Pancreas (tissue), 10 donors: ENCODE measurements around the gene IL20. TPM values are rescaled to one million over a fixed set of nuclear protein-coding genes. Genes with fewer than 3 reads are reported as not detected.

Experiments
- ATAC-seq, 4 donors: fragments of 200-7000 bp; cut with Tn5 transposase; one replicate each; pipeline versions ENCODE4 v1.8.0 to v1.9.1; 2020; ENCODE audit warnings: mild to moderate bottlenecking in 4 of 4, moderate library complexity in 4 of 4
- DNase-seq, 6 donors: peaks; one replicate each; pipeline ENCODE4 v3.0.0-alpha.2; 2020
- FAIRE-seq: peaks from 2 replicates; lab custom pipeline; 2012; peaks lifted over from hg19 to GRCh38; lab: Jason Lieb, UNC
- H3K27ac ChIP-seq, 4 donors: fragments of 200-600 bp; sonication (generic); 1 replicate in 3 of 4; 2 replicates in 1 of 4; pipeline versions ENCODE4 v1.5.0 to v1.8.0; 2020
- H3K27me3 ChIP-seq, 4 donors: fragments of 200-600 bp; one replicate each; pipeline ENCODE4 v1.8.0; 2021
- H3K36me3 ChIP-seq, 3 donors: fragments of 200-600 bp; sonication (generic) in 1 of 3; one replicate each; pipeline versions ENCODE4 v1.5.0 to v1.8.0; 2020 to 2021
- H3K4me1 ChIP-seq, 3 donors: fragments of 200-600 bp; one replicate each; pipeline ENCODE4 v1.8.0; 2021
- H3K4me3 ChIP-seq, 4 donors: fragments of 200-600 bp; sonication (generic) in 2 of 4; one replicate each; pipeline versions ENCODE4 v1.5.0 to v1.8.0; 2020 to 2021
- H3K9me3 ChIP-seq, 4 donors: fragments of 200-600 bp; one replicate each; pipeline ENCODE4 v1.8.0; 2021
- CTCF ChIP-seq, 4 donors: fragments of 200-600 bp; sonication (generic) in 3 of 4; IDR thresholded peaks; one replicate each; pipeline versions ENCODE4 v1.5.0 to v1.8.0; 2021; ENCODE audit warnings: antibody characterized with exemption in 4 of 4
- WGBS, 2 donors: extraction: QIAGEN DNeasy Blood & Tissue Kit; methylation state at CpG; one replicate each; pipeline ENCODE4 v1.1.7; 2013; 5-methylcytosine and 5-hydroxymethylcytosine counted together
- intact Hi-C, 3 donors: fragments of 100-400 bp; cut with DNase I; formaldehyde crosslinking; loops; one replicate each; pipeline versions ENCODE4 v1.11.1 to v1.14.2; 2022
- polyA plus RNA-seq, 2 donors: library from polyadenylated mRNA; stranded (reverse); fragments of 200-250 nt; gene quantifications; one replicate each; pipeline ENCODE4 v1.2.3, GENCODE V29; 2013
- total RNA-seq, 6 donors: library from RNA; stranded (reverse); fragmentation: NEBNext Ultra II Directional in 4 of 6; extraction: Animal tissue kit (Norgen Biotek cat#: 25700) in 4 of 6; gene quantifications; one replicate each; pipeline versions ENCODE4 v1.2.1 to v1.2.4, GENCODE V29; 2021 to 2023
- donor health status: healthy with polysubstance abuse.
- donor health status: DM: no; HTN: no; CAD: no; lungs with moderate emphysema.
- donor health status: DM: no; HTN: no; CAD: no.
- donor health status: control.
- donor health status: control.
- donor health status: Bipolar disorder and iron deficiency.
- donor health status: DM: yes; HTN: yes; CAD: no.
- donor health status: DM: no; HTN: no; CAD: no.
- donor health status: DM: no; HTN: no; CAD: no.
- donor health status: DM: yes; HTN: yes; CAD: no.

Gene IL20
- total and polyA plus RNA-seq, 8 donors = not detected

- TF ChIP-seq CTCF (IDR thresholded peaks at IDR 0.05) = no peak
- ATAC-seq (no peak), DNase-seq (no peak), FAIRE-seq (no peak)
- H3K27ac ChIP-seq = no peak overlapping the region
- intact Hi-C loops = no loop called here
- H3K4me1 ChIP-seq = peaks cover 0 to 4% (median 0%) of the 10 kb centered on the region in 3 donors
- peaks cover 0 to 3% (median 0%) of the 10 kb centered on the region in 4 donors for H3K27me3 ChIP-seq
- H3K36me3 ChIP-seq = no peaks in the 10 kb centered on the region
- H3K4me3 ChIP-seq = no peak overlapping the region
- WGBS, 2 donors = 96% methylated on average over 1 of the region's 1 CpG
- no peaks in the 10 kb centered on the region for H3K9me3 ChIP-seq
Measured at GRCh38 chr1:206886831-206887230, 21.4 kb downstream of the IL20 start.

- H3K4me3 ChIP-seq = no peak overlapping the region
- H3K4me1 ChIP-seq = peaks cover 0 to 4% (median 0%) of the 10 kb centered on the region in 3 donors
- FAIRE-seq = no peak
- 64 to 67% methylated on average over 4 of the region's 4 CpGs for WGBS, 2 donors
- no peak for DNase-seq
- H3K27ac ChIP-seq = no peak overlapping the region
- H3K9me3 ChIP-seq = no peaks in the 10 kb centered on the region
- no peaks in the 10 kb centered on the region for H3K36me3 ChIP-seq
- no peak for ATAC-seq
- peaks cover 0 to 3% (median 0%) of the 10 kb centered on the region in 4 donors for H3K27me3 ChIP-seq
- intact Hi-C loops = no loop called here
- TF ChIP-seq CTCF (IDR thresholded peaks at IDR 0.05) = no peak
Measured at GRCh38 chr1:206887701-206888100, 22.3 kb downstream of the IL20 start.

- Histone ChIP-seq H3K36me3 (no peaks in the 10 kb centered on the region), H3K27me3 (peaks cover 0 to 3% (median 0%) of the 10 kb centered on the region in 4 donors), H3K4me1 (peaks cover 0 to 6% (median 0%) of the 10 kb centered on the region in 3 donors), H3K27ac (peak overlapping the region in 2 of 4 donors; percentile 13 to 55), H3K9me3 (no peaks in the 10 kb centered on the region), H3K4me3 (no peak overlapping the region)
- intact Hi-C loops = no loop called here
- FAIRE-seq = no peak
- no peak for TF ChIP-seq CTCF (IDR thresholded peaks at IDR 0.05)
- 57 to 62% methylated on average over 15 of the region's 15 CpGs for WGBS, 2 donors
- no peak for DNase-seq
- ATAC-seq = peak in 3 of 4 donors; percentile 56 to 85 (median 82)
Measured at GRCh38 chr1:206890125-206891060, 25.0 kb downstream of the IL20 start.

GRCh38 chr1:206891412-206891811 is 26.0 kb downstream of the IL20 start:
- H3K27ac ChIP-seq = no peak overlapping the region
- no peak for TF ChIP-seq CTCF (IDR thresholded peaks at IDR 0.05)
- no peak for ATAC-seq
- H3K36me3 ChIP-seq = no peaks in the 10 kb centered on the region
- no peak overlapping the region for H3K4me3 ChIP-seq
- peaks cover 0 to 14% (median 0%) of the 10 kb centered on the region in 3 donors for H3K4me1 ChIP-seq
- intact Hi-C loops = no loop called here
- no peak for DNase-seq
- no peak for FAIRE-seq
- WGBS, 2 donors = 38 to 44% methylated on average over 1 of the region's 1 CpG
- H3K27me3 ChIP-seq = peaks cover 0 to 3% (median 0%) of the 10 kb centered on the region in 4 donors
- no peaks in the 10 kb centered on the region for H3K9me3 ChIP-seq
